K562 (cell line): Measurements from ENCODE around the gene RSBN1L. TPM values are rescaled to one million over a fixed set of nuclear protein-coding genes. Genes with fewer than 3 reads are reported as not detected.

ENCODE experiments used
- AFF1 ChIP-seq, 2 experiments: fragments of 450-650 bp; IDR thresholded peaks; 2 replicates each; pipeline ENCODE4 v1.6.1; 2018; ENCODE audit warnings: mild to moderate bottlenecking in 2 of 2, low read depth in 1 of 2; ENCODE audit not compliant: partially characterized antibody in 2 of 2
- BHLHE40 ChIP-seq: IDR thresholded peaks from 2 replicates; pipeline ENCODE4 v1.6.1; 2011; ENCODE audit warnings: low read length, improper control_type of control experiment
- FOXA1 ChIP-seq: fragments of 450-650 bp; IDR thresholded peaks from 2 replicates; pipeline ENCODE4 v1.6.1; 2016; ENCODE audit warnings: mild to moderate bottlenecking, borderline replicate concordance
- MAX ChIP-seq: sonication (generic); formaldehyde crosslinking; IDR thresholded peaks from 2 replicates; pipeline ENCODE4 v1.9.0; 2022; ENCODE audit warnings: mild to moderate bottlenecking, missing genetic modification reagents
- MAZ ChIP-seq, 2 experiments: fragments of 450-650 bp in 1 of 2; sonication (generic) in 1 of 2; formaldehyde crosslinking; IDR thresholded peaks in 1 of 2; conservative IDR thresholded peaks in 1 of 2; 2 replicates each; pipeline versions ENCODE4 v1.4.0 to v1.5.0; 2020; ENCODE audit warnings: mild to moderate bottlenecking in 1 of 2, missing genetic modification reagents in 1 of 2
- MLLT1 ChIP-seq, 2 experiments: fragments of 450-650 bp; IDR thresholded peaks; 2 replicates each; pipeline ENCODE4 v1.6.1; 2016
- NR2F6 ChIP-seq: fragments of 450-650 bp; formaldehyde crosslinking; IDR thresholded peaks from 2 replicates; pipeline ENCODE4 v1.4.0; 2020; ENCODE audit warnings: mild to moderate bottlenecking
- NUFIP1 ChIP-seq: fragments of 450-650 bp; IDR thresholded peaks from 2 replicates; pipeline ENCODE4 v1.6.1; 2018; ENCODE audit not compliant: partially characterized antibody
- RNF219 ChIP-seq: fragments of 250-450 bp; sonication (Bioruptor Pico); IDR thresholded peaks from 2 replicates; pipeline ENCODE4 v1.5.0; 2022; ENCODE audit warnings: mild to moderate bottlenecking
- SMAD3 ChIP-seq: fragments of 450-650 bp; formaldehyde crosslinking; conservative IDR thresholded peaks from 2 replicates; pipeline ENCODE4 v1.4.0; 2020; ENCODE audit warnings: mild to moderate bottlenecking
- TBP ChIP-seq: optimal IDR thresholded peaks from 2 replicates; pipeline ENCODE3; 2011; ENCODE audit warnings: low read depth, low read length, improper control_type of control experiment
- ZBTB2 ChIP-seq: fragments of 450-650 bp; IDR thresholded peaks from 2 replicates; pipeline ENCODE4 v1.6.1; 2016; ENCODE audit warnings: antibody characterized with exemption
- ZNF134 ChIP-seq: fragments of 250-450 bp; sonication (Bioruptor Pico); conservative IDR thresholded peaks from 2 replicates; pipeline ENCODE4 v1.4.0; 2020
- ZNF445 ChIP-seq: fragments of 250-450 bp; sonication (Bioruptor Pico); IDR thresholded peaks from 2 replicates; pipeline ENCODE4 v1.4.0; 2020; ENCODE audit warnings: low read depth, mild to moderate bottlenecking, moderate library complexity
- ZNF584 ChIP-seq: fragments of 200-800 bp; sonication (Bioruptor generic); IDR thresholded peaks from 2 replicates; pipeline ENCODE4 v1.6.1; 2016; ENCODE audit warnings: low read depth, mild to moderate bottlenecking, missing genetic modification characterization, missing compliant biosample characterization
- polyA plus RNA-seq, 8 experiments: library from polyadenylated mRNA; depleted of rRNA in 4 of 8; stranded (reverse) in 5 of 8; unstranded in 3 of 8; fragments of >200 nt; fragmentation: Nextera tagmentation in 2 of 8; fragmentation: Illumina TruSeq in 1 of 8; extraction: Ambion mirVana in 2 of 8; extraction: Trizol in 1 of 8; gene quantifications; 2 replicates each; pipeline versions ENCODE4 v1.2.1 to v1.2.3, GENCODE V29; 2011 to 2014; ENCODE audit warnings: inconsistent platforms in 1 of 8, missing spikeins in 1 of 8
- total RNA-seq, 7 experiments: library from RNA; depleted of rRNA in 6 of 7; stranded (reverse); fragments of >200 nt in 6 of 7; fragmentation: Illumina TruSeq in 2 of 7; extraction: Trizol in 2 of 7; gene quantifications; 2 replicates each; pipeline versions ENCODE4 v1.2.1 to v1.2.3, GENCODE V29; 2011 to 2021; ENCODE audit warnings: low replicate concordance in 1 of 7

The RSBN1L gene
- total and polyA plus RNA-seq, 9 of the 15 experiments (the other 6 are each of a cell fraction or from before 2014, with no cell fraction given) = 6.2 to 35.2 (median 20.1) TPM

GRCh38 chr7:77696643-77697534, 630 bp downstream of the RSBN1L start (continued):
- no peak for TF ChIP-seq SMAD3
- no peak for TF ChIP-seq TBP
- no peak; the same call in 1 of the 2 replicates for TF ChIP-seq NR2F6 (CRISPR knock-in tag)
- TF ChIP-seq ZNF445 (CRISPR knock-in tag) = no peak
- peak in 1 of 2 experiments; percentile 69; a peak in 2 of 4 replicates for TF ChIP-seq MLLT1 (IDR thresholded peaks at IDR 0.05)
- TF ChIP-seq MAZ (CRISPR knock-in tag; conservative IDR thresholded peaks at IDR 0.05 in 1 of 2, IDR thresholded peaks at IDR 0.05 in 1 of 2) = no peak
- TF ChIP-seq ZBTB2 = no peak
- TF ChIP-seq RNF219 = no peak
- TF ChIP-seq AFF1 (IDR thresholded peaks at IDR 0.05; ENCODE audit: low read depth in 1 of 2, partially characterized antibody in 2 of 2) = no peak
- no peak for TF ChIP-seq NUFIP1
- no peak for TF ChIP-seq ZNF134 (CRISPR knock-in tag)
- TF ChIP-seq BHLHE40 = no peak
- peak; percentile 55 for TF ChIP-seq MAX
- no peak for TF ChIP-seq FOXA1
- TF ChIP-seq ZNF584 (CRISPR knock-in tag) = no peak
